HepG2 (cell line): ENCODE results near the gene MGAT5. TPM values are rescaled to one million over a fixed set of nuclear protein-coding genes. Genes with fewer than 3 reads are reported as not detected.

Experiments
- ATAC-seq: fragments of 200-7000 bp; cut with Tn5 transposase; 3 replicates; pipeline ENCODE4 v1.9.1; 2020; ENCODE audit warnings: mild to moderate bottlenecking, moderate library complexity
- BruUV-seq: library from RNA; stranded (reverse); fragments of 400-500 nt; replicated peaks from 2 replicates; lab custom pipeline; 2021; lab: Mats Ljungman, UMichigan
- CTCF ChIA-PET: fragments of 300-600 bp; formaldehyde crosslinking; extraction: SDS; loops from one replicate; lab custom pipeline; 2021; ENCODE audit warnings: low total read pairs, inconsistent platforms, low intra/inter-chr PET ratio; lab: Yijun Ruan, JAX
- POLR2A ChIA-PET: fragments of 350-600 bp; sonication (Branson Sonifier 250); formaldehyde crosslinking; loops from one replicate; lab custom pipeline; 2020; ENCODE audit warnings: antibody characterized with exemption, inconsistent platforms; lab: Yijun Ruan, JAX
- DNase-seq: peaks from one replicate; pipeline ENCODE4 v3.0.0-alpha.2; 2015; ENCODE audit warnings: low spot score
- FAIRE-seq: peaks from 3 replicates; lab custom pipeline; 2011; peaks lifted over from hg19 to GRCh38; lab: Jason Lieb, UNC
- H2AFZ ChIP-seq: one replicate; pipeline ENCODE4 v1.6.1; 2011; ENCODE audit warnings: low read length, inconsistent platforms
- H3K27ac ChIP-seq: fragments of 300-600 bp; 3 replicates; pipeline ENCODE4 v1.8.0; 2011; ENCODE audit warnings: mixed run types, mild to moderate bottlenecking, mixed read lengths, low read length, inconsistent platforms; ENCODE audit not compliant: insufficient read depth; ENCODE audit errors: extremely low read length
- H3K27me3 ChIP-seq, 2 experiments: fragments of 200-600 bp in 1 of 2; 2 replicates in 1 of 2; 3 replicates in 1 of 2; pipeline versions ENCODE4 v1.6.0 to v1.8.0; 2011; ENCODE audit warnings: low read length in 2 of 2, mild to moderate bottlenecking in 2 of 2, moderate library complexity in 2 of 2, inconsistent platforms in 1 of 2; ENCODE audit not compliant: insufficient read depth in 2 of 2, control insufficient read depth in 1 of 2
- H3K36me3 ChIP-seq, 2 experiments: fragments of 200-600 bp in 1 of 2; replicated peaks in 1 of 2; 2 replicates in 1 of 2; 3 replicates in 1 of 2; pipeline versions ENCODE4 v1.5.1 to v1.8.0; 2011; ENCODE audit warnings: low read length in 2 of 2, inconsistent platforms in 1 of 2; ENCODE audit not compliant: insufficient read depth in 2 of 2, control insufficient read depth in 1 of 2
- H3K4me1 ChIP-seq: 2 replicates; pipeline ENCODE4 v1.5.1; 2012; ENCODE audit warnings: low read length, inconsistent platforms; ENCODE audit not compliant: insufficient read depth
- H3K4me2 ChIP-seq: 2 replicates; pipeline ENCODE4 v1.6.0; 2011; ENCODE audit warnings: low read depth, low read length, inconsistent platforms
- H3K4me3 ChIP-seq, 3 experiments: fragments of 200-600 bp in 1 of 3; sonication (generic), shearing (Covaris generic) in 1 of 3; replicated peaks in 1 of 3; 2 replicates each; pipeline ENCODE4 v1.5.1; 2011 to 2016; ENCODE audit warnings: low read length in 3 of 3, inconsistent platforms in 2 of 3, low read depth in 2 of 3, mild to moderate bottlenecking in 2 of 3, control low read depth in 1 of 3, mixed read lengths in 1 of 3; ENCODE audit not compliant: insufficient read depth in 1 of 3
- H3K79me2 ChIP-seq: one replicate; pipeline ENCODE4 v1.6.1; 2011; ENCODE audit warnings: low read length, inconsistent platforms; ENCODE audit not compliant: insufficient read depth
- H3K9ac ChIP-seq: 2 replicates; pipeline ENCODE4 v1.6.0; 2011; ENCODE audit warnings: mild to moderate bottlenecking, low read depth, low read length, inconsistent platforms; ENCODE audit not compliant: insufficient read depth
- H3K9me3 ChIP-seq: 2 replicates; pipeline ENCODE4 v1.5.1; 2012; ENCODE audit warnings: mild to moderate bottlenecking, low read length
- H4K20me1 ChIP-seq: 2 replicates; pipeline ENCODE4 v1.6.0; 2011; ENCODE audit warnings: inconsistent platforms, mild to moderate bottlenecking, low read length, moderate library complexity; ENCODE audit not compliant: insufficient read depth
- ARNT ChIP-seq: fragments of 450-650 bp; IDR thresholded peaks from 2 replicates; pipeline ENCODE4 v1.6.1; 2017
- GTF2F1 ChIP-seq: fragments of 150-350 bp; IDR thresholded peaks from 2 replicates; pipeline ENCODE4 v1.6.1; 2014; ENCODE audit warnings: low read length
- HMG20A ChIP-seq: IDR thresholded peaks from 2 replicates; pipeline ENCODE4 v1.6.1; 2016; ENCODE audit warnings: borderline replicate concordance
- KDM2A ChIP-seq: sonication (generic); formaldehyde crosslinking; IDR thresholded peaks from 2 replicates; pipeline ENCODE4 v1.4.0; 2020; ENCODE audit warnings: low read depth, missing genetic modification reagents, borderline replicate concordance
- STAG1 ChIP-seq: sonication (generic); formaldehyde crosslinking; IDR thresholded peaks from 2 replicates; pipeline ENCODE4 v1.4.0; 2020; ENCODE audit warnings: missing genetic modification reagents
- ZNF674 ChIP-seq: sonication (generic); formaldehyde crosslinking; IDR thresholded peaks from 2 replicates; pipeline ENCODE4 v1.5.0; 2020; ENCODE audit warnings: low read depth, mild to moderate bottlenecking, missing genetic modification reagents
- WGBS: methylation state at CpG from one replicate; pipeline ENCODE4 v1.1.6; 2017; ENCODE audit warnings: low lambda C conversion rate; 5-methylcytosine and 5-hydroxymethylcytosine counted together
- in situ Hi-C: cut with HindIII; loops from 2 replicates; pipeline ENCODE4 v1.10.0; 2017; ENCODE audit warnings: low pct_unique_long_range_greater_than_20kb; ENCODE audit not compliant: extremely low pct_ligation_motif_present
- intact Hi-C: fragments of 100-400 bp; cut with micrococcal nuclease; formaldehyde crosslinking; loops from one replicate; pipeline ENCODE4 v1.10.0; 2022; ENCODE audit not compliant: unreplicated experiment
- polyA plus RNA-seq, 8 experiments: library from polyadenylated mRNA; depleted of rRNA in 3 of 8; stranded (reverse) in 7 of 8; unstranded in 1 of 8; fragments of >200 nt; fragmentation: Illumina TruSeq in 4 of 8; extraction: Trizol in 4 of 8; gene quantifications; 2 replicates each; pipeline versions ENCODE4 v1.2.1 to v1.2.3, GENCODE V29; 2011 to 2016; ENCODE audit warnings: low read depth in 4 of 8, missing spikeins in 1 of 8, mixed read lengths in 1 of 8; ENCODE audit not compliant: insufficient read depth in 1 of 8
- total RNA-seq, 5 experiments: library from RNA; depleted of rRNA; stranded (reverse); fragments of >200 nt; fragmentation: Illumina TruSeq; extraction: Trizol; gene quantifications; 2 replicates each; pipeline ENCODE4 v1.2.3, GENCODE V29; 2016; ENCODE audit warnings: low read depth in 1 of 5
- TF ChIP-seq, protein P1 (sequence below), 2 experiments: sonication (generic) in 1 of 2; formaldehyde crosslinking in 1 of 2; IDR thresholded peaks; 2 replicates each; pipeline versions ENCODE4 v1.4.0 to v1.6.1; 2018 to 2020; ENCODE audit warnings: missing genetic modification reagents in 2 of 2, borderline replicate concordance in 1 of 2, low read depth in 1 of 2, mild to moderate bottlenecking in 1 of 2, missing biosample characterization in 1 of 2
- TF ChIP-seq, protein P2 (sequence below): sonication (generic); formaldehyde crosslinking; IDR thresholded peaks from 2 replicates; pipeline ENCODE4 v1.9.0; 2021; ENCODE audit warnings: missing genetic modification reagents, mild to moderate bottlenecking, borderline replicate concordance

Gene MGAT5
- total and polyA plus RNA-seq, 2 of the 13 experiments (the other 11 are each of a cell fraction or from before 2014, with no cell fraction given), result 33.1 to 60.2 TPM

DNA sequence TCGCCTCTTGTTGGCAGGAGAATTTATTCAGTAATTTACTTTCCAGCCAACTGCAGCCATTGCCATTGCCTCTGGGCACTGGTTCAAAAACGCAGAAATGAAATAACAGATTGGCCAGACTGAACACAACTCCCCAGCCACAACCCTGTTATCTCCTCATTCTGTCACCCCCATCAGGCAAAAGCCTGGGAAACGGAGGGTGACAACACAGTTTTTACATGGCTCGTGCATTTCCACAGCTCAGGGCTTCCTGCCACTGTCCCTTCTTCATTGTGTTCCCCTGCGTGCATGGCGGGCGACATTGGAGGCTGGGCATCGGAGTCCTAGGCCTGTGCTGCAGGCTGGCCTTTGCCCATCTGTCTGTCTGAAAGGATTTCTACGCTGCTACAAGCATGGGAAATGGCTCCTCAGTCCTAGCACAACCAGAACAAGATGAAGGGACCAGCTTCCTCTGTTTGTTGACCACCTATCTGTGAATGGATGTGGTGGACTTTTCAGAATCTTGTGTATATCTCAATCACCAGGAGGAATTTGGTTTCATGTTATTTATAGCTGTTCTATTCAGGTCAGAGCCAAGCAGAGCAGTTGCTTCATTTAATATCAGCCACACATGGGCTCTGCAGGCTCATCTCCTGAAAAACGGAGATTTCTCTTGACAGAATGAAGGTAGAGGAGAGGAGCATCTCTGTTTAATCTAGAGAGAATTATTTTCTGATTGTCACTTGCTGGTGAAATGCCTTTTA lies 107.0 kb downstream of the MGAT5 start:
- Histone ChIP-seq H3K4me3 (no peak overlapping the region), H3K27ac (no peak overlapping the region), H3K27me3 (no peaks in the 10 kb centered on the region), H4K20me1 (no peaks in the 10 kb centered on the region), H3K4me2 (no peak overlapping the region), H3K79me2 (no peaks in the 10 kb centered on the region), H2AFZ (no peak overlapping the region), H3K9me3 (no peaks in the 10 kb centered on the region), H3K36me3 (peaks cover 14 to 39% of the 10 kb centered on the region in 2 experiments; a peak in 4 of 5 replicates), H3K4me1 (peaks cover 34% of the 10 kb centered on the region), H3K9ac (no peak overlapping the region)
- intact Hi-C loops (no loop called here), in situ Hi-C loops (no loop called here)
- TF ChIP-seq ZNF674 (CRISPR knock-in tag), result no peak
- TF ChIP-seq, protein P1, sequence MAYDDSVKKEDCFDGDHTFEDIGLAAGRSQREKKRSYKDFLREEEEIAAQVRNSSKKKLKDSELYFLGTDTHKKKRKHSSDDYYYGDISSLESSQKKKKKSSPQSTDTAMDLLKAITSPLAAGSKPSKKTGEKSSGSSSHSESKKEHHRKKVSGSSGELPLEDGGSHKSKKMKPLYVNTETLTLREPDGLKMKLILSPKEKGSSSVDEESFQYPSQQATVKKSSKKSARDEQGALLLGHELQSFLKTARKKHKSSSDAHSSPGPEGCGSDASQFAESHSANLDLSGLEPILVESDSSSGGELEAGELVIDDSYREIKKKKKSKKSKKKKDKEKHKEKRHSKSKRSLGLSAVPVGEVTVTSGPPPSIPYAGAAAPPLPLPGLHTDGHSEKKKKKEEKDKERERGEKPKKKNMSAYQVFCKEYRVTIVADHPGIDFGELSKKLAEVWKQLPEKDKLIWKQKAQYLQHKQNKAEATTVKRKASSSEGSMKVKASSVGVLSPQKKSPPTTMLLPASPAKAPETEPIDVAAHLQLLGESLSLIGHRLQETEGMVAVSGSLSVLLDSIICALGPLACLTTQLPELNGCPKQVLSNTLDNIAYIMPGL (CRISPR knock-in tag; IDR thresholded peaks at IDR 0.05; ENCODE audit: borderline replicate concordance in 1 of 2, low read depth in 1 of 2), result no peak
- no peak for TF ChIP-seq KDM2A
- TF ChIP-seq GTF2F1, result no peak
- BruUV-seq, result no TSS peak
- FAIRE-seq (no peak), DNase-seq (no peak), ATAC-seq (no peak)
- WGBS, result 97% methylated on average over 10 of the region's 10 CpGs
- POLR2A ChIA-PET, result no interaction called here
- CTCF ChIA-PET, result no interaction called here

DNA sequence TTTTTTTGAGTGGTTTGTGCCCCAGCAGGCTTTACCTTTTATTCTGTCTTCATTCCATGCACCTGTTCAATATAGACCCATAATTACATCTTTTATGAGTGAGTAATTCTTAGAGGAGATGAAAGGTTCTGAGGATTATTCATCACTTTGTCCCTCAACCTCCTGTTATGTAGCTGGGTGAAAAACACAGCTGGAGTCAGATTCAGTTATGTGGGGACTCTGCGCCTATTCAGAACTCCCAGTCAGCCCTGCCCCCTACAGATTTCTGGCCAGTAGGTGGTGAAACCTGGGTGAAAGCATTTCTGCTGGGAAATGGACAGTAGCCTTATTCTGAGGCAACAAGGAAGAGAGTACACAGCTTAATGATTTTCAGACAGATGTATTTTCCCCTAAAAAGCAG lies 107.8 kb downstream of the MGAT5 start:
- H3K4me1 ChIP-seq, result peaks cover 34% of the 10 kb centered on the region
- CTCF ChIA-PET, result no interaction called here
- WGBS, result 95% methylated on average over 1 of the region's 1 CpG
- H3K9me3 ChIP-seq, result no peaks in the 10 kb centered on the region
- H3K36me3 ChIP-seq, result peaks cover 16 to 42% of the 10 kb centered on the region in 2 experiments; a peak in 4 of 5 replicates
- peak; percentile 35; the same call in 2 of the 3 replicates for ATAC-seq
- H3K27me3 ChIP-seq, result no peaks in the 10 kb centered on the region
- no peak overlapping the region for H2AFZ ChIP-seq
- POLR2A ChIA-PET, result no interaction called here
- intact Hi-C loops, result no loop called here
- no peaks in the 10 kb centered on the region for H4K20me1 ChIP-seq
- BruUV-seq, result no TSS peak
- H3K79me2 ChIP-seq, result no peaks in the 10 kb centered on the region
- no peak overlapping the region for H3K4me2 ChIP-seq
- no peak overlapping the region for H3K9ac ChIP-seq
- TF ChIP-seq, protein P2, sequence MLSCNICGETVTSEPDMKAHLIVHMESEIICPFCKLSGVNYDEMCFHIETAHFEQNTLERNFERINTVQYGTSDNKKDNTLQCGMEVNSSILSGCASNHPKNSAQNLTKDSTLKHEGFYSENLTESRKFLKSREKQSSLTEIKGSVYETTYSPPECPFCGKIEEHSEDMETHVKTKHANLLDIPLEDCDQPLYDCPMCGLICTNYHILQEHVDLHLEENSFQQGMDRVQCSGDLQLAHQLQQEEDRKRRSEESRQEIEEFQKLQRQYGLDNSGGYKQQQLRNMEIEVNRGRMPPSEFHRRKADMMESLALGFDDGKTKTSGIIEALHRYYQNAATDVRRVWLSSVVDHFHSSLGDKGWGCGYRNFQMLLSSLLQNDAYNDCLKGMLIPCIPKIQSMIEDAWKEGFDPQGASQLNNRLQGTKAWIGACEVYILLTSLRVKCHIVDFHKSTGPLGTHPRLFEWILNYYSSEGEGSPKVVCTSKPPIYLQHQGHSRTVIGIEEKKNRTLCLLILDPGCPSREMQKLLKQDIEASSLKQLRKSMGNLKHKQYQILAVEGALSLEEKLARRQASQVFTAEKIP (CRISPR knock-in tag), result no peak
- TF ChIP-seq HMG20A (0 out of 2 replicates have a peak, but pooled peaks have one; percentile 23), STAG1 (CRISPR knock-in tag) (0 out of 2 replicates have a peak, but pooled peaks have one; percentile 12), ARNT (no peak)
- TF ChIP-seq, all 625 proteins: peak for 2
- Histone ChIP-seq H3K27ac (no peak overlapping the region), H3K4me3 (no peak overlapping the region)
- peak; percentile 25 for DNase-seq
- no peak for FAIRE-seq
- in situ Hi-C loops, result no loop called here
